ENCODE results near the gene SAMD4B. TPM values are rescaled to one million over a fixed set of nuclear protein-coding genes. Genes with fewer than 3 reads are reported as not detected.

SAMD4B gene
- total RNA-seq, 1 experiment from 2014 or later = 135 TPM

GRCh38 chr19:39303373-39304184 lies 38.6 kb upstream of the SAMD4B start:
- Histone ChIP-seq H3K4ac (ENCODE audit: low read depth, low read length) (no peak overlapping the region), H2BK5ac (ENCODE audit: insufficient read length, low read length) (no peak overlapping the region), H3K9ac (ENCODE audit: extremely low read depth, insufficient read length, low read length) (no peak overlapping the region), H2BK20ac (ENCODE audit: low read depth, low read length, poor library complexity, severe bottlenecking) (no peak overlapping the region), H3K27me3 (ENCODE audit: insufficient read depth, low read length) (no peaks in the 10 kb centered on the region; the same call in 1 of the 2 replicates), H2BK120ac (ENCODE audit: low read depth, low read length, poor library complexity, severe bottlenecking) (no peak overlapping the region), H2AK5ac (ENCODE audit: insufficient read length, low read length) (no peak overlapping the region), H3K18ac (ENCODE audit: insufficient read length, low read depth, low read length) (no peak overlapping the region), H3T11ph (ENCODE audit: low read length) (no peak overlapping the region), H3K56ac (ENCODE audit: insufficient read length, low read depth, low read length) (no peak overlapping the region), H4K8ac (replicated peaks; ENCODE audit: insufficient read length, low read depth, low read length) (no peak overlapping the region), H3K4me2 (ENCODE audit: insufficient read depth, insufficient read length, low read length) (no peak overlapping the region), H3K14ac (ENCODE audit: insufficient read depth, low read length) (no peak overlapping the region), H3K23me2 (ENCODE audit: insufficient read length, low read depth, low read length, poor library complexity, severe bottlenecking) (peaks cover 16% of the 10 kb centered on the region), H3K9me3 (ENCODE audit: control insufficient read depth, low read depth, low read length) (no peaks in the 10 kb centered on the region), H4K91ac (ENCODE audit: insufficient read length, low read depth, low read length) (no peak overlapping the region), H2AFZ (ENCODE audit: low read length) (no peak overlapping the region), H3K4me1 (ENCODE audit: insufficient read depth, low read length) (no peaks in the 10 kb centered on the region), H3K27ac (ENCODE audit: insufficient read length, low read depth, low read length) (no peak overlapping the region), H4K20me1 (ENCODE audit: control insufficient read depth, insufficient read depth, insufficient read length) (no peaks in the 10 kb centered on the region), H3K23ac (ENCODE audit: insufficient read length, low read depth, low read length) (no peak overlapping the region), H3K79me1 (ENCODE audit: insufficient read depth, low read depth, low read length, poor library complexity, severe bottlenecking) (no peaks in the 10 kb centered on the region), H3K79me2 (ENCODE audit: insufficient read depth, low read length) (no peaks in the 10 kb centered on the region), H2BK12ac (ENCODE audit: insufficient read length, low read depth, low read length) (no peak overlapping the region), H2BK15ac (ENCODE audit: low read depth, low read length) (no peak overlapping the region), H4K5ac (ENCODE audit: insufficient read length, low read depth, low read length) (no peak overlapping the region)
- H3K27me3 Mint-ChIP-seq (ENCODE audit: low read depth) = peaks cover 56% of the 10 kb centered on the region
- no peak for TF ChIP-seq CTCF (conservative IDR thresholded peaks at IDR 0.05)
- no CpG with 5 or more reads among the region's 10 CpGs for WGBS (ENCODE audit: extremely low coverage, insufficient read length, low lambda C conversion rate)
- H3K4me1 Mint-ChIP-seq = peaks cover 18 to 38% of the 10 kb centered on the region in 2 experiments
- H3K27ac Mint-ChIP-seq = no peak overlapping the region; a peak in 1 of 7 replicates
- DNase-seq = peak; percentile 75
- H3K9me3 Mint-ChIP-seq = no peaks in the 10 kb centered on the region
- H3K36me3 Mint-ChIP-seq (ENCODE audit: insufficient read depth in 1 of 3, low read depth in 3 of 3) = no peaks in the 10 kb centered on the region
- peak overlapping the region in 1 of 2 experiments; percentile 59; a peak in 1 of 5 replicates for H3K4me3 Mint-ChIP-seq
